Measurements from ENCODE around the gene OTOR. TPM values are rescaled to one million over a fixed set of nuclear protein-coding genes. Genes with fewer than 3 reads are reported as not detected.

OTOR gene
- total and polyA plus RNA-seq, 2 donors (not counting 1 experiment from before 2014, with no cell fraction given) = not detected

- TF ChIP-seq EZH2 (IDR thresholded peaks at IDR 0.05; ENCODE audit: low read length, missing control alignments) = no peak
- TF ChIP-seq, protein P1, sequence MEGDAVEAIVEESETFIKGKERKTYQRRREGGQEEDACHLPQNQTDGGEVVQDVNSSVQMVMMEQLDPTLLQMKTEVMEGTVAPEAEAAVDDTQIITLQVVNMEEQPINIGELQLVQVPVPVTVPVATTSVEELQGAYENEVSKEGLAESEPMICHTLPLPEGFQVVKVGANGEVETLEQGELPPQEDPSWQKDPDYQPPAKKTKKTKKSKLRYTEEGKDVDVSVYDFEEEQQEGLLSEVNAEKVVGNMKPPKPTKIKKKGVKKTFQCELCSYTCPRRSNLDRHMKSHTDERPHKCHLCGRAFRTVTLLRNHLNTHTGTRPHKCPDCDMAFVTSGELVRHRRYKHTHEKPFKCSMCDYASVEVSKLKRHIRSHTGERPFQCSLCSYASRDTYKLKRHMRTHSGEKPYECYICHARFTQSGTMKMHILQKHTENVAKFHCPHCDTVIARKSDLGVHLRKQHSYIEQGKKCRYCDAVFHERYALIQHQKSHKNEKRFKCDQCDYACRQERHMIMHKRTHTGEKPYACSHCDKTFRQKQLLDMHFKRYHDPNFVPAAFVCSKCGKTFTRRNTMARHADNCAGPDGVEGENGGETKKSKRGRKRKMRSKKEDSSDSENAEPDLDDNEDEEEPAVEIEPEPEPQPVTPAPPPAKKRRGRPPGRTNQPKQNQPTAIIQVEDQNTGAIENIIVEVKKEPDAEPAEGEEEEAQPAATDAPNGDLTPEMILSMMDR (conservative IDR thresholded peaks at IDR 0.05 in 1 of 2, IDR thresholded peaks at IDR 0.05 in 1 of 2; ENCODE audit: low read depth in 1 of 2, low read length in 2 of 2) = no peak
These were observed 33.3 kb downstream of the OTOR start for GRCh38 chr20:16781496-16781895.

DNA sequence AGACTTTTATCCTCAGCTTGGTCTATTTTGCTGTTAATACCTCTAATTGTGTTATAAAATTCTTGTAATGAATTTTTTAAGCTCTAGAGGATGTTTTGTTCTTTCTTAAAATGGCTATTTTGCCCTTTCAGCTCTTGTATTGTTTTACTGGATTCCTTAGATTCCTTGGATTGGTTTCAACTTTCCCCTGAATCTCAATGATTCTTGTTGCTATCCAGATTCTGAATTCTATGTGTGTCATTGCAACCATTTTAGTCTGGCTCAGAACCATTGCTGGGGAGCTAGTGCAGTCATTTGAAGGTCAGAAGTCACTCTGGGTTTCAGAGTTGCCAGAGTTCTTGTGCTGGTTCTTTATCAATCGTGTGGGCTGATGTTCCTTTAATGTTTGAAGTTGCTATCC is 37.1 kb downstream of the OTOR start:
- Histone ChIP-seq H3K4me2 (ENCODE audit: extremely low read depth, insufficient read depth, low read length) (no peak overlapping the region), H3K27ac (ENCODE audit: insufficient read depth, low read length) (no peak overlapping the region), H3K79me2 (ENCODE audit: control insufficient read depth, insufficient read depth, low read length) (no peaks in the 10 kb centered on the region), H4K20me1 (ENCODE audit: control insufficient read depth, extremely low read depth, insufficient read depth, low read length) (no peaks in the 10 kb centered on the region), H3K4me3 (replicated peaks in 1 of 4; ENCODE audit: control extremely low read depth in 1 of 4, insufficient read depth in 1 of 4, low read depth in 3 of 4, low read length in 4 of 4) (no peak overlapping the region), H3K4me1 (ENCODE audit: control insufficient read depth, extremely low read depth, insufficient read depth, low read length) (no peaks in the 10 kb centered on the region), H3K36me3 (ENCODE audit: control insufficient read depth, insufficient read depth, low read length) (no peaks in the 10 kb centered on the region), H2AFZ (ENCODE audit: low read length) (no peak overlapping the region), H3K9me3 (ENCODE audit: control insufficient read depth, insufficient read depth, low read depth, low read length) (no peaks in the 10 kb centered on the region), H3K9ac (ENCODE audit: insufficient read depth, low read length) (no peak overlapping the region), H3K27me3 (ENCODE audit: control insufficient read depth, insufficient read depth, low read length) (no peaks in the 10 kb centered on the region)
- DNase-seq (ENCODE audit: low read depth in 2 of 2) = peak in 1 of 2 donors; percentile 20
- TF ChIP-seq, protein P1 (conservative IDR thresholded peaks at IDR 0.05 in 1 of 2, IDR thresholded peaks at IDR 0.05 in 1 of 2; ENCODE audit: low read depth in 1 of 2, low read length in 2 of 2) = no peak
- no peak for TF ChIP-seq EZH2 (IDR thresholded peaks at IDR 0.05; ENCODE audit: low read length, missing control alignments)

More at GRCh38 chr20:16781496-16781895, 33.3 kb downstream of the OTOR start:
- Histone ChIP-seq H3K9me3 (ENCODE audit: control insufficient read depth, insufficient read depth, low read depth, low read length) (no peaks in the 10 kb centered on the region), H2AFZ (ENCODE audit: low read length) (no peak overlapping the region), H3K4me2 (ENCODE audit: extremely low read depth, insufficient read depth, low read length) (no peak overlapping the region), H3K79me2 (ENCODE audit: control insufficient read depth, insufficient read depth, low read length) (no peaks in the 10 kb centered on the region), H4K20me1 (ENCODE audit: control insufficient read depth, extremely low read depth, insufficient read depth, low read length) (no peaks in the 10 kb centered on the region), H3K27ac (ENCODE audit: insufficient read depth, low read length) (no peak overlapping the region), H3K4me1 (ENCODE audit: control insufficient read depth, extremely low read depth, insufficient read depth, low read length) (no peaks in the 10 kb centered on the region), H3K27me3 (ENCODE audit: control insufficient read depth, insufficient read depth, low read length) (no peaks in the 10 kb centered on the region), H3K9ac (ENCODE audit: insufficient read depth, low read length) (no peak overlapping the region), H3K4me3 (replicated peaks in 1 of 4; ENCODE audit: control extremely low read depth in 1 of 4, insufficient read depth in 1 of 4, low read depth in 3 of 4, low read length in 4 of 4) (no peak overlapping the region), H3K36me3 (ENCODE audit: control insufficient read depth, insufficient read depth, low read length) (no peaks in the 10 kb centered on the region)
- no peak for DNase-seq (ENCODE audit: low read depth in 2 of 2)

Other genes starting within 250 kb of the OTOR start
- gene KIF16B, start 174.9 kb upstream of the OTOR start, total RNA-seq = 9.8 and 17.3 TPM in 2 replicates
- 7.7 and 8.9 TPM in 2 replicates for gene KIF16B, start 174.9 kb upstream of the OTOR start, polyA plus RNA-seq
- 37.5 and 40.8 TPM in 2 replicates for gene SNRPB2, start 18.3 kb upstream of the OTOR start, total RNA-seq
- gene SNRPB2, start 18.3 kb upstream of the OTOR start, polyA plus RNA-seq = 101 and 104 TPM in 2 replicates